GM18858 (cell line): ENCODE results near the gene CX3CR1.

ENCODE experiments used
- ATAC-seq: cut with Tn5 transposase; IDR thresholded peaks from one replicate; pipeline ENCODE4 v1.9.1; 2021; ENCODE audit not compliant: unreplicated experiment

The CX3CR1 gene

GRCh38 chr3:39226106-39226741, 53.6 kb downstream of the CX3CR1 start:
- ATAC-seq: peak; percentile 65

DNA sequence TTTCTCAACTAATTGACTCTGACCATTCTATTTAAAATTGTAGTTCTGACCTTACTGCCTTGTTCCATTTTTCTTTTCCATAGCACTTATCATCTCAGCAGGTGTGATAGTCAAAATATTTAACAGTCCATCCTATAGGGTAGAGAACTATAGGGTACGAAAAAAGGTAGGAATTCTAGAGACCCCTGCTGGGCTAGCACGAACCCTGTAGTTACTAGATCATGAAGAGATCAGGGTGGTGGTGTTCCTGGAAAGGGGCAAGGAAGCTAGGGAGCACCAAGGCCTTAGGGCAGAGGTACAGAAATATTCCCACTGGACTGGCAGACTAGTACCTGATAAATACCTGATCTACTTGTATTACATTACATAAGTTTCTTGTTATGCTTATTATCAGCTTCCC, 55.5 kb downstream of the CX3CR1 start:
- no peak for ATAC-seq

DNA sequence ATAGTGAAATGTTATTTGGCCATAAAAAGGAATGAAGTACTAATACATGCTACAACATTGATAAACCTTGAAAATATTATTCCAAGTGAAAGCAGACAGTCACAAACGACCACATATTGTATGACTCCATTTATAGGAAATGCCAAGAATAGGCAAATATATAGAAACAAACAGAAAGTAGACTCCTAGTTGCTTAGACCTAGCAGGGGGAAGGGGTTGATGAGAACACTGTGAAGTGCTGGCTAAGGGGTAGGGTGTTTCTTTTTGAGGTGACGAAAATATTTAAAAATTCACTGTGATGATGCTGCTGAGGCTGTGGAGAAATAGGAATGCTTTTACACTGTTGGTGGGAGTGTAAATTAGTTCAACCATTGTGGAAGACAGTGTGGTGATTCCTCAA, 56.9 kb downstream of the CX3CR1 start:
- no peak for ATAC-seq

DNA sequence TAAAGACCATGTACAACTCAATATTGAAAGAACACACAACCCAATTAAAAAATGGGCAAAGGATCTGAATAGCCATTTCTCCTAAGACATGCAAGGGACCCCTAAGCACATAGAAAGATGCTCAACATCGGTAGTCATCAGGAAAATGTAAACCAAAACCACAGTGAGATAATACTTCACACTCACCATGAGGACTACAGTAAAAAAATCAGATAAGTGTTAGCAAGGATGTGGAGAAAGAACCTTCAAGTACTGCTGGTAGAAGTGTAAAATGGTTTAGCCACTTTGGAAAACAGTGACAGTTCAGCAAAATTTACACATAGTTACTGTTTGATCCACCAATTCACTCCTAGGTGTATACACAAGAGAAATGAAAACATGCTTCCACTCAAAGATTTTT, 57.4 kb downstream of the CX3CR1 start:
- no peak for ATAC-seq

DNA sequence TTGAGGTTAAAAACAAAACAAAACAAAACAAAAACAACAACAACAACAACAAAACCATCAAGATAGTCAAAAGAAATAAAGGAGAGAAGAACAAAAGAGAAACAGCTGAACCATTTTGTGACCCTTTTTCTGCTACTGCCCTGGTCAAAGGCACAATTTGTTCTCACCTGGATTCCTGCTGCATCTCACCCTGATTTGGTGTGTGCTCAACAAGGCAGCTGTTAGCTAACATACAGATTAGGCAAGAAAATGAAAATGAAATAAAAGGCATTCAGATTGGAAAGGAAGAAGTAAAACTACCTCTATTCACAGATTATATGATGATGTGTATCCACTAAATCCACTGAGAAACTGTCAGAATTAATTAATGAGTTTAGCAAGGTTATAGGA, 58.7 kb downstream of the CX3CR1 start:
- ATAC-seq: no peak

GRCh38 chr3:39220407-39221140, 59.3 kb downstream of the CX3CR1 start:
- ATAC-seq: no peak

DNA sequence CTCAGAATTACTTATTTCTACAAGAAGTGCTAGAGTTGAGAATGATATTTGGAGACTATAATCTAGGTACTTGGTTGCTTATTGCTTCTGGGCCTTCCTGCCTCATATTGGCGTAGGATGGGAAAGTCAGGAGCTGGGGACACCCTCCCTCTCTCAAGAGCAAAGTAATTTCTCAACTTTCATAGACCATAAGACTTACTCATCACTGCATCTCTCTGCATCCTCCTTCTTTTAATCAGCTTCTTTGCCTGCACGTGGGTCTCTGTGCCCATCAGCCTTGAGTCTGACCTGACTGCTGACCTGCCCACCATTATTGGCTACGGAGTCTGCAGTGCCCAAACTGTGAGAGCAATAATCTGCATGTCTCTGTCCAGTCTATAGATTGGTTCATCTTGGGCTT, 60.1 kb downstream of the CX3CR1 start:
- no peak for ATAC-seq

DNA sequence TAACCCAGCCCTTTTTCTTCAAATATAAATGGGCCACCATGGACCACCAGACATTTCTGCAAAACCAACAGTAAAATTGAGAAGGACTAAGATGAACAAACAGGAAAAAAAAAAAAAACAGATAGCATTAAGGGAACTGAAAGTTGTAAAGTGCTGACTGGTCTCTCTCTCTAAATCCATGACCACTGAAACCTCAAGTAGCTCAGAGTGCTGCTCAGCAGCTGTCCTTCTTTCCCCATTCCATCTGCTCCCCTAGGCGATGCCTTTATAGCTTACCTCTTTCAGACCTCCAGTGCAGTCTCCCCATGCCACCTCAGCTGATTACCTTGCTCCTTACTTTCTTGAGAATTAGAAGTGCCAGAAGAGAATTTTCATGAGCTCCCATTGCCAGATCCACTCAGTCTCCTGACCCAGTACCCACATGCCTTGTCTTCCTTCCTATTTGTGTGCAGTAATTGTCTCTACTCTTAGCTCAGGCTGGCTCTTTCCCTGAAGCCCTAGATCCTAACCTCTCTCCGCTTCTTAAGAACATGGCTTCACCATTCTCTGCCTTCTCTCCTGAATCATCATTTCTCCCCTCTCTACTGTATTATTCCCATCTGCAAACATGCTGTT, 63.6 kb downstream of the CX3CR1 start:
- peak; percentile 91 for ATAC-seq

DNA sequence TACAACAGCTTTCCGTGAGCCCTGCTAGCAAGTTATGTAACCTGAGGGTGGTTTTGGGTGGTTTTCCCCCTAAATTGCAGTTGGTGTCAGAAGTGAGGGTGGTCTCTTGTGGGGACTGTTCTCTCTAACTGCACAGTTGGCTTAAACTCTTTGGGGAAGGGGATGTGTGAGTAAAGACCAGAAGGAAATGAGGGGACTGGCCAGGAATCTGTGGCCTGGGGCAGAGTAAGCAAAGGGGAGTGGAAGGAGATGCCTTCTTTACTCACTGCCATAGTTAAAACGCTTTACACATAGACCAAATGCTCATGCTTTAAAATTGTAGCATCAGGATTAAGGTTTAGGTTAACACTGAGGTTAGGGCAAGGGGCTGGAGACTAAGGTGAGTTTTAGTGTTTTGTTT, 66.2 kb downstream of the CX3CR1 start:
- no peak for ATAC-seq
